K562 (cell line): ENCODE results near the gene CTSZ. TPM values are rescaled to one million over a fixed set of nuclear protein-coding genes. Genes with fewer than 3 reads are reported as not detected.
A peak's percentile ranks its signal among the peaks of the same experiment; 100 is the strongest.

Experiments
- ATAC-seq: fragments of 200-7000 bp; cut with Tn5 transposase; 3 replicates; pipeline ENCODE4 v1.9.1; 2020; ENCODE audit warnings: moderate library complexity
- BruUV-seq: library from RNA; stranded (reverse); fragments of 400-500 nt; replicated peaks from 2 replicates; lab custom pipeline; 2021; lab: Mats Ljungman, UMichigan
- CTCF ChIA-PET: fragments of 300-600 bp; formaldehyde crosslinking; extraction: SDS; loops from one replicate; lab custom pipeline; 2021; ENCODE audit warnings: low intra/inter-chr PET ratio; lab: Yijun Ruan, JAX
- POLR2A ChIA-PET: fragments of 300-600, 350-650 bp; sonication (Branson Sonifier 250); formaldehyde crosslinking; extraction: SDS; loops from one replicate; lab custom pipeline; 2021; ENCODE audit warnings: antibody characterized with exemption, inconsistent platforms; lab: Yijun Ruan, JAX
- DNase-seq, 4 experiments: peaks; one replicate each; pipeline versions ENCODE4 v3.0.0 to v3.0.0-alpha.2; 2011 to 2018; ENCODE audit warnings: low spot score in 3 of 4, mixed read lengths in 3 of 4; ENCODE audit errors: extremely low read depth in 1 of 4
- FAIRE-seq: peaks from 2 replicates; lab custom pipeline; 2011; peaks lifted over from hg19 to GRCh38; lab: Jason Lieb, UNC
- H2AFZ ChIP-seq: 2 replicates; pipeline ENCODE4 v1.6.0; 2011; ENCODE audit warnings: low read depth, low read length, control low read depth, inconsistent platforms
- H3K27ac ChIP-seq: fragments of 200-600 bp; 3 replicates; pipeline ENCODE4 v1.8.0; 2011; ENCODE audit warnings: low read depth, mild to moderate bottlenecking, control low read depth, inconsistent platforms, low read length, moderate library complexity, mixed read lengths; ENCODE audit errors: extremely low read depth
- H3K27me3 ChIP-seq, 2 experiments: fragments of 300-600 bp in 1 of 2; 2 replicates in 1 of 2; 3 replicates in 1 of 2; pipeline versions ENCODE4 v1.6.0 to v1.8.0; 2011; ENCODE audit warnings: inconsistent platforms in 2 of 2, low read length in 2 of 2, mild to moderate bottlenecking in 1 of 2, mixed read lengths in 1 of 2, moderate library complexity in 1 of 2; ENCODE audit not compliant: control insufficient read depth in 2 of 2, insufficient read depth in 2 of 2
- H3K36me3 ChIP-seq: fragments of 300-600 bp; 3 replicates; pipeline ENCODE4 v1.8.0; 2011; ENCODE audit warnings: mild to moderate bottlenecking, low read length, inconsistent platforms; ENCODE audit not compliant: control insufficient read depth, insufficient read depth
- H3K4me1 ChIP-seq, 2 experiments: fragments of 200-600 bp in 1 of 2; replicated peaks in 1 of 2; 2 replicates in 1 of 2; 3 replicates in 1 of 2; pipeline versions ENCODE4 v1.5.1 to v1.8.0; 2011; ENCODE audit warnings: inconsistent platforms in 2 of 2, low read length in 2 of 2, mild to moderate bottlenecking in 1 of 2, mixed read lengths in 1 of 2, moderate library complexity in 1 of 2; ENCODE audit not compliant: control insufficient read depth in 2 of 2, insufficient read depth in 2 of 2
- H3K4me2 ChIP-seq: 2 replicates; pipeline ENCODE4 v1.6.1; 2011; ENCODE audit warnings: low read length, control low read depth, inconsistent platforms, mixed read lengths; ENCODE audit not compliant: insufficient read depth
- H3K4me3 ChIP-seq: fragments of 200-600 bp; sonication (generic), shearing (Covaris generic); 2 replicates; pipeline ENCODE4 v1.5.1; 2016; ENCODE audit warnings: control low read depth, inconsistent platforms
- H3K79me2 ChIP-seq: fragments of 200-600 bp; 3 replicates; pipeline ENCODE4 v1.8.0; 2011; ENCODE audit warnings: low read length, inconsistent platforms; ENCODE audit not compliant: control insufficient read depth, insufficient read depth
- H3K9ac ChIP-seq, 2 experiments: 2 replicates each; pipeline versions ENCODE4 v1.6.0 to v1.6.1; 2011; ENCODE audit warnings: low read depth in 2 of 2, low read length in 2 of 2, control low read depth in 1 of 2, inconsistent platforms in 1 of 2, mild to moderate bottlenecking in 1 of 2, mixed read lengths in 1 of 2; ENCODE audit not compliant: insufficient read depth in 1 of 2
- H3K9me1 ChIP-seq: one replicate; pipeline ENCODE4 v1.6.0; 2011; ENCODE audit warnings: inconsistent platforms, mild to moderate bottlenecking, low read length, moderate library complexity; ENCODE audit not compliant: control insufficient read depth, insufficient read depth
- H3K9me3 ChIP-seq: replicated peaks from 2 replicates; pipeline ENCODE4 v1.5.1; 2011; ENCODE audit warnings: low read depth, low read length, inconsistent platforms; ENCODE audit not compliant: control insufficient read depth, insufficient read depth
- H4K20me1 ChIP-seq: replicated peaks from 2 replicates; pipeline ENCODE4 v1.6.1; 2011; ENCODE audit warnings: low read length, inconsistent platforms, mixed read lengths; ENCODE audit not compliant: control insufficient read depth, insufficient read depth
- KDM1A ChIP-seq, 2 experiments: fragments of 450-650 bp; IDR thresholded peaks; 2 replicates each; pipeline ENCODE4 v1.6.1; 2016; ENCODE audit warnings: mild to moderate bottlenecking in 2 of 2
- MTF1 ChIP-seq: fragments of 250-450 bp; sonication (Bioruptor Pico); IDR thresholded peaks from 2 replicates; pipeline ENCODE4 v1.9.0; 2021; ENCODE audit warnings: moderate library complexity, mild to moderate bottlenecking, inconsistent platforms, borderline replicate concordance
- RB1 ChIP-seq: fragments of 450-650 bp; IDR thresholded peaks from 2 replicates; pipeline ENCODE4 v1.6.1; 2017; ENCODE audit warnings: low read depth, mild to moderate bottlenecking
- SPI1 ChIP-seq: IDR thresholded peaks from 2 replicates; pipeline ENCODE4 v1.6.1; 2011; ENCODE audit warnings: low read depth, low read length, control low read depth, borderline replicate concordance
- WGBS: fragments of 100-300 bp; shearing (Covaris generic); methylation state at CpG from one replicate; pipeline ENCODE4 v1.1.6; 2016; ENCODE audit warnings: low coverage, mixed read lengths; ENCODE audit not compliant: insufficient coverage; ENCODE audit errors: missing lambda C conversion rate; 5-methylcytosine and 5-hydroxymethylcytosine counted together
- in situ Hi-C: fragments of 300-500 bp; cut with MboI; formaldehyde crosslinking; loops from 4 replicates; pipeline ENCODE4 v1.15.0; 2018; ENCODE audit warnings: inconsistent platforms, mixed read lengths
- intact Hi-C: fragments of 100-400 bp; cut with micrococcal nuclease; formaldehyde crosslinking; loops from 2 replicates; pipeline ENCODE4 v1.14.2; 2022
- polyA plus RNA-seq, 8 experiments: library from polyadenylated mRNA; depleted of rRNA in 4 of 8; stranded (reverse) in 5 of 8; unstranded in 3 of 8; fragments of >200 nt; fragmentation: Nextera tagmentation in 2 of 8; fragmentation: Illumina TruSeq in 1 of 8; extraction: Ambion mirVana in 2 of 8; extraction: Trizol in 1 of 8; gene quantifications; 2 replicates each; pipeline versions ENCODE4 v1.2.1 to v1.2.3, GENCODE V29; 2011 to 2014; ENCODE audit warnings: inconsistent platforms in 1 of 8, missing spikeins in 1 of 8
- total RNA-seq, 7 experiments: library from RNA; depleted of rRNA in 6 of 7; stranded (reverse); fragments of >200 nt in 6 of 7; fragmentation: Illumina TruSeq in 2 of 7; extraction: Trizol in 2 of 7; gene quantifications; 2 replicates each; pipeline versions ENCODE4 v1.2.1 to v1.2.3, GENCODE V29; 2011 to 2021; ENCODE audit warnings: low replicate concordance in 1 of 7

CTSZ gene
- total and polyA plus RNA-seq, 9 of the 15 experiments (the other 6 are each of a cell fraction or from before 2014, with no cell fraction given): 1.6 to 143 (median 82.8) TPM

GRCh38 chr20:59030911-59031563, 24.0 kb upstream of the CTSZ start (continued):
- TF ChIP-seq SPI1 (peak; percentile 87), MTF1 (CRISPR knock-in tag) (no peak)

GRCh38 chr20:59028812-59029211, 21.8 kb upstream of the CTSZ start:
- CTCF ChIA-PET: no interaction called here
- H3K79me2 ChIP-seq: peaks cover 93% of the 10 kb centered on the region
- H3K9ac ChIP-seq: peak overlapping the region; percentile 82 to 93
- peak overlapping the region; percentile 21 for H3K4me3 ChIP-seq
- no peaks in the 10 kb centered on the region for H3K27me3 ChIP-seq
- no TSS peak for BruUV-seq
- H3K27ac ChIP-seq: no peak overlapping the region
- peaks cover 24% of the 10 kb centered on the region in 2 experiments; a peak in 4 of 5 replicates for H3K4me1 ChIP-seq
- WGBS: 42% methylated on average over 2 of the region's 2 CpGs
- H3K9me1 ChIP-seq: no peaks in the 10 kb centered on the region
- H3K9me3 ChIP-seq: no peaks in the 10 kb centered on the region
- POLR2A ChIA-PET: interaction anchor here (0.7 to 0.8 kb wide), 2 partner anchors 10 to 14 kb away, joined by 3 read pairs; partner anchors contain the start of genes PRELID3B and TUBB1
- TF ChIP-seq KDM1A (IDR thresholded peaks at IDR 0.05) (0 out of 4 replicates have a peak, but pooled peaks of 1 of the 2 experiments have one; percentile 9), RB1 (no peak)
- intact Hi-C loops (no loop called here), in situ Hi-C loops (no loop called here)
- peak overlapping the region; percentile 56 for H3K4me2 ChIP-seq
- H4K20me1 ChIP-seq: no peaks in the 10 kb centered on the region; the same call in 1 of the 2 replicates
- peak; percentile 29 for FAIRE-seq
- H2AFZ ChIP-seq: no peak overlapping the region
- no peak for ATAC-seq
- no peak for DNase-seq
- H3K36me3 ChIP-seq: peaks cover 90% of the 10 kb centered on the region
